Activated naive CD8-positive, alpha-beta T cell treated with anti-CD3 and anti-CD28 coated beads for 36 hours (primary cell): ENCODE measurements around the gene PLCB4. TPM values are rescaled to one million over a fixed set of nuclear protein-coding genes. Genes with fewer than 3 reads are reported as not detected.

Experiments
- DNase-seq: peaks from one replicate; pipeline ENCODE4 v3.0.0; 2021
- H3K27ac Mint-ChIP-seq: one replicate; pipeline ENCODE4 v1.8.0; 2022; ENCODE audit warnings: mild to moderate bottlenecking, moderate library complexity, mixed read lengths
- H3K27me3 Mint-ChIP-seq: one replicate; pipeline ENCODE4 v1.8.0; 2022; ENCODE audit warnings: mild to moderate bottlenecking, mixed read lengths
- H3K36me3 Mint-ChIP-seq: one replicate; pipeline ENCODE4 v1.8.0; 2021; ENCODE audit warnings: mild to moderate bottlenecking, mixed read lengths
- H3K4me1 Mint-ChIP-seq: one replicate; pipeline ENCODE4 v1.8.0; 2021; ENCODE audit warnings: mixed read lengths
- H3K4me3 Mint-ChIP-seq: one replicate; pipeline ENCODE4 v1.8.0; 2022; ENCODE audit warnings: mild to moderate bottlenecking, moderate library complexity, mixed read lengths
- H3K9me3 Mint-ChIP-seq: one replicate; pipeline ENCODE4 v1.8.0; 2022; ENCODE audit warnings: mixed read lengths
- total RNA-seq, 2 experiments: library from RNA; stranded (reverse); gene quantifications; one replicate each; pipeline ENCODE4 v1.2.3, GENCODE V29; 2021

PLCB4 gene
- total RNA-seq, 2 experiments from 2014 or later, result not detected

DNA sequence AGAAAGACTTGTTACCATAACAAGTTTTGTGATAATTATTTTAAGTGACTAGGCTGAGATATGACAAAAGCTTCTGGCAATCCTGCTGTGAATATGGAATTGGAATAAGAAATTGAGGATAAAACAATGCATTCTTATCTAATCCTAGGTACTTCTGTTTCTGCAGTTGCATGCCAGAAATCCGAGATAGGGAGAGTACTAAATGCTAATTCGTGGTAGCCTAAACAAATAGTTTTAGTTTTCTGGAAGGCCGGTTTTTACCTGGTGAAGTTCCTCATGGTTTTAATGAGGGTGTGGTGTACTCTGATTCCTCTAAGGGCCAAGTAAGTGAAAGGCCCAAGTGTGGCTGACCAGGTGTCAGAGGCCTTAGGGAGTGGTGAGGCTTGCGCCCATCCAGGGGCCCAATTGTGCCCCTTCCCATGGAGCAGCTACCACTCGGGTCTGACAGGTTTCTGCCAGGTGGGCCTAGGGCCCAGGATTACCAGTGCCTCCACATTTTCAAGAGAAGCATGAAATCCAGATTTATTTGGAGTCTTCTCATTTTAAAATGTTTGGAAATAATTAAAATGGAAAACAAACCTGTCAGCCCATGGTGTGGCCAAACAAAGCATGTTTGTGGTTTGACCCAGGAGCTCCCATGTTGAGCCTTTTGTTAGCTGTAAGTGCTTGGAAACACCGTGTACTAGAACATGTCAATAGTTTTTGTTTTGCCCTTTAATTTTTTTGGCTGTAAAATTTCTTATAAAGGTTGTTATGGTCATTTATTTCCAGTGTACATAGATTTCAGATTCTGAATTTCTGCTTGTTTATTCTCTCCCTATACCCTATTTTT, 6.6 kb downstream of the PLCB4 start:
- peaks cover 14% of the 10 kb centered on the region for H3K27me3 Mint-ChIP-seq

DNA sequence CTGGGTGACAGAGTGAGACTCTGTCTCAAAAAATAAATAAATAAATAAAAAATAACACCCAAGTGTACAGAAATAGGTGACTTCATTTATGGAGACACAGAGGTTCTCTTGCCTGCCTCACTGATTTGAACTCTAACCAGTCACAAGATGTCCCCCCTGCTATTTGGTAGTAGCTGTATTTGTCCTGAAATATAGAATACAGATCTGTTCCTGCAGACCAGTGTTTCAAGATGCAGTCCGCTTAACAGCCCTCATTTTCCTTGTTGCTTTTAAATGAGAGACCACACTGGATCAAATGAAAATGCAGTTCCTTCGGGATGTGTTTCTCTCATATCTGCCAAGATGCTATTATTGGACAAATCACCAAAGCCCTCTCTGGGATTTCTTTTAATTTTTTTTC, 7.6 kb downstream of the PLCB4 start:
- no peaks in the 10 kb centered on the region for H3K9me3 Mint-ChIP-seq
- no peaks in the 10 kb centered on the region for H3K4me1 Mint-ChIP-seq
- DNase-seq, result no peak
- no peak overlapping the region for H3K4me3 Mint-ChIP-seq
- H3K27me3 Mint-ChIP-seq, result peaks cover 13% of the 10 kb centered on the region
- no peaks in the 10 kb centered on the region for H3K36me3 Mint-ChIP-seq
- H3K27ac Mint-ChIP-seq, result no peak overlapping the region

More for the DNA sequence above, 6.6 kb downstream of the PLCB4 start:
- Mint-ChIP-seq H3K9me3 (no peaks in the 10 kb centered on the region), H3K4me1 (no peaks in the 10 kb centered on the region), H3K4me3 (no peak overlapping the region), H3K27ac (no peak overlapping the region), H3K36me3 (no peaks in the 10 kb centered on the region)
- no peak for DNase-seq

DNA sequence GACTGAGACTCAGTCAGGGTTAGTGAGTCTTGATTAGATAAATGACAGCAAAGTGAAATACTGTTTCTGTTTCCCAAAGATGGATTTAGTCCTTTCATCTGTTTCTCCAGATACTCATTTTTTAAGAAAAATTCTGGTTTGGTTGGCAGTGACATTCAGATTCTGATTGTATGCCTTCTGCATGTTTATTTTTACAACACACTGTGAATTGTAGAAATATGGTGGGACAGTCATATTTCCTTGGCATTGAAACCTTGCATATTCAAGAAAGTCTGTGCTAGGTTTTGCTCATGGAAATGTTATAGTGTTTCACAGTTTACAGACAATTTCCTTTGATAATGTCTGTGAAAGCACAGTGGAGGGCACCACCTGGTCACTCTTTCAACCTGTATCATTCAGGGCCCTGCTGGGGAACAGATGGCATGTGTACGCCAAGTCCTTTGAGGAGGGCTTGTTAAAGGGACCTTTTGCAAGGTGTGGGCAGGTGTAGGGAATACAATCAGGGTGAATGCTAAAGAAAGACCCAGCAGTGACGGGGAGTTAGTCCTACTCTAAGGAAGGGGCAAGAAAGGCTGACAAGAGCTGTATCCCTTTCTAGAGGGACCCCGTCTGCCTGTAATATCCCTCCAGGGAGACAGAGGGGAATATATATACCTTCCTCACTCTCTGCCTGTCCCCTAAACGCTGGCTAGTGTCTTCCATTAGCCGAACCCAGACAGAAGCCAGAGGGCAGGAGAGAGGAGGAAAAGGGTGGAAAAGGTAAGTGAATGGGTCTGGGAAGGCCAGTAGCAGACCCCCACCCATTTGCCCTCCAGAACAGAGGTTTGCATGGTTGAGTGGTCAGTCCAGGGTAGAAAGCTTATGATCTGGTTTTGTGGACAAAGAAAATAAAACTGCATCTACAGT, 10.2 kb downstream of the PLCB4 start:
- Mint-ChIP-seq H3K27me3 (peaks cover 5% of the 10 kb centered on the region), H3K4me3 (no peak overlapping the region), H3K4me1 (no peaks in the 10 kb centered on the region), H3K27ac (no peak overlapping the region), H3K9me3 (no peaks in the 10 kb centered on the region), H3K36me3 (no peaks in the 10 kb centered on the region)
- no peak for DNase-seq

DNA sequence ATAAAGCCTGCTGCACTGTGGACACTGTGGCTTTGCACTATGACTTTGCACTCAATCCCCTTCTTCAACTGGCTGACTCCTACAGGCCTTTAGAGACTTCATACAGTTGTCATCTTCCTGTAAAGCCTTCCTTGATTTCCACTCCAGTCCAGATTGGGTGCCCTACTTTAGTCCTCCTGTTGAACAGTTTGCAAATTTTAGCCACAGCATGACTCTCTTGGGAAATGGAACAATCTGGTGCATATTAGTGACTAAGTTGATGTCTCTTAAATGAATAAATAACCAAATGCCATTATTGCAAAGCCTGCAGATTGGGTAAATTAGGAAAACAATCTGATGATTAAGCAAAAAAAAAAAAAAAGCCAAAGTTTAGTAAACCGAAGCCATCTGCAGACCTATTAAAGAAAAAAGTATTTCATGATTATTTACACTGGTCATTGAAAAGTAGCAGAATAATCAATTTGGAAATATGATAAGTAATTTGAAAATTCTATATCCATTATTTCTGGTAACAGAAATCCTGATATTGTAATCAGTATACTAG, 12.6 kb downstream of the PLCB4 start:
- H3K27ac Mint-ChIP-seq, result no peak overlapping the region
- no peaks in the 10 kb centered on the region for H3K4me1 Mint-ChIP-seq
- H3K36me3 Mint-ChIP-seq, result no peaks in the 10 kb centered on the region
- no peak for DNase-seq
- H3K4me3 Mint-ChIP-seq, result no peak overlapping the region
- H3K27me3 Mint-ChIP-seq, result peaks cover 5% of the 10 kb centered on the region
- H3K9me3 Mint-ChIP-seq, result peaks cover under 1% of the 10 kb centered on the region

DNA sequence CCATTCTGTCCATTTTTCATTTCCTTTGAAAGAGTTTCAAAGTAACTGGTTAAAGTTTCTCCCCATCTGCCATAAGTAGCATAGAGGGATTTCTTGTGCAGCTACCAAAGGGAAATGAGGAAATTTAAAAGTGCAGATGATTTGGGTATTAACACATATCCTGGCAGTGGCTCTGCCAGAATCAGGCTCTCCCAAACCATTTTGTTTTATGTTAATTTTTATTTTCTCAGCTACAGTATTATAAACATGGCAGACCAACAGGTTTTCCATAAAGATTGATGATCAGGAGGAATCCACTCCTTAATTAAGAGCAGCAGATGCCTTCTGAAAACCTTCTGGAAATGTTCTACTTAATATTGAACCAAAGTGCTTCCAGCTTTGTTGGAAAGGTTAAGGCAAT, 13.9 kb downstream of the PLCB4 start:
- Mint-ChIP-seq H3K27me3 (peaks cover 5% of the 10 kb centered on the region), H3K36me3 (no peaks in the 10 kb centered on the region), H3K27ac (no peak overlapping the region), H3K9me3 (peaks cover 2% of the 10 kb centered on the region), H3K4me3 (no peak overlapping the region), H3K4me1 (no peaks in the 10 kb centered on the region)
- no peak for DNase-seq

DNA sequence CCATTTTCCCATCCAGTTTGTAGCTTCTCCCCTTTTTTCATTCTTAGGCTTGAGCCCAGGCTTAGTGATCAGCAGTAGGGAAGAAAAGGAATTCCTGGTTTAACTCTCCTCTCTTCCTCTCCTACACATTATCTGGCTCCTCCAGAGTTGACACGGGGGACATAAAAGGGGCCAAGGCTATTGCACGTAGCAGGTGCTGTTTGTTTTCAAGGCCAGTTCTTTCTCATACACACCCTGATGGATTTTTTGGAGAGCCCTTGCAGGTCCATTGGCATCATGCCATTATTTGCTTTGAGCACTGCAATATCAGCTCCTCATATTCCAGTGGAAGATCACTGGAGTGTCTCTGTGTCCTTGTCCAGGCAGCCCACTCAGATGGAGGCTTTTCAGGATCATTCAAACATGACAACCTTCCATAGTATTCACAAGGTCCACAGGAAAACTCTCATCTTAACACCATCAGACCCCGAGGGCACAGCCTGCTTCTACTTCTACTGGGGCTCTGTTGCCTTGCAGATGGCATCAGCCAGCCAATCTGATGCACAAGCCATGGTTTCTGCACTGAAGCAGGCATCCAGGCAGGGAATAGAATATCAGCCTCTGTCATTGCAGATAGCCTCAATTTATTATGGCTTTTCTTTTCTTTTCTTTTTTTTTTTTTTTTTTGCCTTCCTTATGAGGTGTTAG, 18.8 kb downstream of the PLCB4 start:
- no peaks in the 10 kb centered on the region for H3K27me3 Mint-ChIP-seq
- no peaks in the 10 kb centered on the region for H3K4me1 Mint-ChIP-seq
- H3K27ac Mint-ChIP-seq, result no peak overlapping the region
- H3K4me3 Mint-ChIP-seq, result no peak overlapping the region
- peaks cover 2% of the 10 kb centered on the region for H3K9me3 Mint-ChIP-seq
- no peak for DNase-seq
- no peaks in the 10 kb centered on the region for H3K36me3 Mint-ChIP-seq

DNA sequence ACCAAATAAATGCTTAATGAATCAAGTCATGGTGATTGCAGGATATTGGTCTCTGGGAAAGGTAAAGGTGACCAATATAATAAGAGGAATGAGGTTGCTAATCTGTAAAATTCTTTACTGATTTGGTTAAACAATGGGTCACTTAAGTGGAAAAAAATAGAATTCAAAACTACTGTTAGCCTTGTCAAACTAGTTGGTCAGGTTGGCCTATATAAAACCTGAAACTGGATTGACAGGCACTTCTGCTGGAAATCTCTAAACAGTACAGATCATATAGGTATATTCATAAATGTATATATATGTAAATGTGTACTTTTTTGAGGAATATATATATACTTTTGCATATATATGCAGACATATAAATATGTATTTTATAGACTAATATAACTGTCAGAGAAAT, 19.7 kb downstream of the PLCB4 start:
- no peak for DNase-seq
- Mint-ChIP-seq H3K9me3 (peaks cover 2% of the 10 kb centered on the region), H3K27ac (no peak overlapping the region), H3K4me3 (no peak overlapping the region), H3K4me1 (no peaks in the 10 kb centered on the region), H3K36me3 (no peaks in the 10 kb centered on the region), H3K27me3 (no peaks in the 10 kb centered on the region)

DNA sequence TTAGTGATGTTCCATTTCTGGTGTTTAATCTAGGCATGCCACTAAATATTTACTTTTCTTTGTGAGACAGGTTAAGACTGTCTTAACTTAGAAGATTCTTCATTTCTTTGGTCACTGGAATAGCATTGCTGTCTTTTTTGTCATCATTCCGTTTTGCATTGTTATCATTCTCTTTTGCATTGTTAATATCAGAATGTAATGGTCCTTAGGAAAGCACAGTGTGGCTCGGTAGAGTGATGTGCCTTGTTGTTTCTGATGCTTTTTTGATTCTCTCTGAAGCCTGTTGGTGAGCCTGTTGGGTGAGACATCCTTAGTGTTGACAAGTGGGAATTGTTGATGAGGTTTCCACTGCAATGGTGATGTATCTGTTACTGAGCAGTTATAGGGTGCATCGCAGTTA, 23.2 kb downstream of the PLCB4 start:
- no peaks in the 10 kb centered on the region for H3K36me3 Mint-ChIP-seq
- H3K4me1 Mint-ChIP-seq, result no peaks in the 10 kb centered on the region
- H3K4me3 Mint-ChIP-seq, result no peak overlapping the region
- H3K27me3 Mint-ChIP-seq, result no peaks in the 10 kb centered on the region
- no peak for DNase-seq
- no peaks in the 10 kb centered on the region for H3K9me3 Mint-ChIP-seq
- H3K27ac Mint-ChIP-seq, result no peak overlapping the region

DNA sequence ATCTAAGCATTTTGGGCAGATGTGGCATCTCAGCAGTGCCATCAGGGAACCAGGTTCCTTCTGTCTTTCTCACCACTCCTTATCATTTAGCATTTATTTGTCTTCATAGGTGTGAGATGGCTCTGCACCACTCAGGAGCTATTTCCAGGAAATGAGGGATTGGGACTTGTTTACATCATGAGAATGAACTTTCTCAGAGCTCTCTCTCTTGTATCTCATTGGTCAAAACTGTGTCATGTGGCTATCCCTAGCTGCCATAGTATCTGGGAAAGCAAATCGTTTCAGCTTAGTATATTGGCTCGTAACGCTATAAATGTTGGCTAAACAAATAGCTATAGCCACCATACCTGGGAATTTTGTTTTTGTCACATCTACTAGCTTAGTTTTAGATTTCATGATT, 23.8 kb downstream of the PLCB4 start:
- Mint-ChIP-seq H3K4me1 (no peaks in the 10 kb centered on the region), H3K27ac (no peak overlapping the region), H3K4me3 (no peak overlapping the region), H3K9me3 (no peaks in the 10 kb centered on the region), H3K36me3 (no peaks in the 10 kb centered on the region), H3K27me3 (no peaks in the 10 kb centered on the region)
- DNase-seq, result no peak

DNA sequence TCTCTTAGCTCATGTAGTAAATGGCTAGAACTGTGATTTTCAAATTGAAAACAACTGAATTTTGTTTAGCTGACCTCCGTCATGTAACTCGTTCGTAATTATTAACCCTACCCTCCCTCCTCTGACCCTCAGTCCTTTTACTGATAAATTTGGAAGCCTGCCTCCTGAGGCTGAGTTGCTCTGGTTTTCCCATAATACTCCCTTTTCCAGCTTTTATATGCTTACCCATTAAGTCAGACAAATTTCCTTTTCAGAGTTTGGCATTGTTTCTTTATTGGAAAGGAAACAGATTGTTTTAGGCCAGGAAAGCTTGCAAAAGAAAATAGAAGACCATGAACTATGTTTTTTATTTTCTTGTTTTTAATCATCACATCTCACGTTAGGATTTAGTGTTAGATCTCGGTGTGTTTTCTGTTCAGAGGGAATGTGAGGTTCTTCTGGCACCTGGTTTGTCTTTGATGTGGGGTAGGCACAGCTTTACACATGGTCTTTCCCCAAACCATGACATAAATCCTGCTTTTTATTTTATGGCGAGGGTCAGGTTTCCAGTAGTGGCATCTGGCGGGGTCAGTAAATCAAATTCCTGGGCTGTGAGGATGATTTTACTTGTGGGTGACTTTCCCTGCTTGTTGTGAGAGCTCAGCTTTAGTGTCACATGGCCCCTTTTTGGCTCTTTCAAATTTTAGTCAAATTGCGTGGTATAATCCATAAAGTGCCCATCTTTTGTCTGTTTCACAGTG, 24.5 kb downstream of the PLCB4 start:
- H3K4me3 Mint-ChIP-seq, result no peak overlapping the region
- no peaks in the 10 kb centered on the region for H3K9me3 Mint-ChIP-seq
- H3K27me3 Mint-ChIP-seq, result no peaks in the 10 kb centered on the region
- DNase-seq, result no peak
- H3K27ac Mint-ChIP-seq, result no peak overlapping the region
- H3K36me3 Mint-ChIP-seq, result no peaks in the 10 kb centered on the region
- H3K4me1 Mint-ChIP-seq, result no peaks in the 10 kb centered on the region

DNA sequence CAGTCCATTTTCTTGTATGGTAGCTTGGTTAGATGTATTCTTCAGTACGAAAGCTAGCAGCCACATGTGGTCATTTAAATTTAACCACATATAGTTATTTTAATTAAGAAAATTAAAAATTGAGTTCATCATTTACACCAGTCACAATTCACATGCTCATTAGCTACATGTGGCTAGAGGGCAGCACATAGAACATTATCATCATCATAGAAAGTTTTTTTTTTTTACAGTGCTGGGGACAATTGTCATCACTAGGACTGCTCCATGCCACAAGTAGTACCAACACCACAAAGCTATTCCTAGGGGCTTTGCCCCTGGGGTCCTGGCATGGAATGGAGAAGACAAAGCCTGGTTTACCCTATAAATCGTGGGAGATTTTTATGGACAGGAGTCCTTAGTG, 30.5 kb downstream of the PLCB4 start:
- H3K4me1 Mint-ChIP-seq, result no peaks in the 10 kb centered on the region
- no peak overlapping the region for H3K27ac Mint-ChIP-seq
- no peaks in the 10 kb centered on the region for H3K36me3 Mint-ChIP-seq
- H3K9me3 Mint-ChIP-seq, result no peaks in the 10 kb centered on the region
- no peak overlapping the region for H3K4me3 Mint-ChIP-seq
- no peak for DNase-seq
- no peaks in the 10 kb centered on the region for H3K27me3 Mint-ChIP-seq

DNA sequence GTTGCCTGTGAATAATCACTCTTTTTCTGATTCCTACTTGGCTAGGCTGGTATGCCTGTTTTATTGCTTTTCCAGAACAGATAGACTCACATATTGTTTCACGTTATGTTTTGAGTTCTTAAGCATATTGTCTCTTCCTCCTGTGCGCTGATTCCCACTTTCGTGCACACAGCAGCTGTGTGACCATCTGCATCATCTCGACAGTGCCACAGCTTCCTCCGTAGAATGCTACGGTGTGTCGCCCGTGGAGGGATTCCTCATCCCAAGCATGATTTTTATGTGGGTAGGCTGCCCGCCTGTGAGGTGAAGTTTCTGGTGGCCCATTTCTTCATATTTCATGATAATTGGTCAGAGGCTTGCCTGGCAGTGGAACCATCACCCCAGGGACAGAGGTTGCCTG, 31.8 kb downstream of the PLCB4 start:
- no peak for DNase-seq
- H3K27me3 Mint-ChIP-seq, result no peaks in the 10 kb centered on the region
- no peaks in the 10 kb centered on the region for H3K4me1 Mint-ChIP-seq
- no peak overlapping the region for H3K4me3 Mint-ChIP-seq
- H3K27ac Mint-ChIP-seq, result no peak overlapping the region
- no peaks in the 10 kb centered on the region for H3K9me3 Mint-ChIP-seq
- H3K36me3 Mint-ChIP-seq, result no peaks in the 10 kb centered on the region

DNA sequence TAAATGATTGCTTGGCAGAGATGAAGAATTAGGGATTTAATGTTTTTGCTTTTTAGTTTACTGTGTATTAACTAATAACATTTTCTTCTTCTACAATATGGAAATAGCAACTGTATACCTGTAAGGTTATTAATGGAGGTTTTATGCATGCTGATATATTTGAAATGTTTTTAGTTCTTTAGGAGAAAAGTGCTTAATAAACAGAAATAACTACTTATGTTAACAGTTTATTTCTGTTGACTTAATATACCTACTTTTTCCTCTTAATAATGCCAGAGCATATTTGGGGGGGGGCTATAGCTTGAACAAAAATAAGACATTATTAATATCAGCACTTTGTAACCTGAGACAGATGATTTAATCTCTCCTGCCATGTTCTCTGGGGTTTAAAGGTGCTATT, 33.6 kb downstream of the PLCB4 start:
- H3K4me3 Mint-ChIP-seq, result no peak overlapping the region
- no peaks in the 10 kb centered on the region for H3K9me3 Mint-ChIP-seq
- no peaks in the 10 kb centered on the region for H3K36me3 Mint-ChIP-seq
- no peaks in the 10 kb centered on the region for H3K4me1 Mint-ChIP-seq
- no peaks in the 10 kb centered on the region for H3K27me3 Mint-ChIP-seq
- H3K27ac Mint-ChIP-seq, result no peak overlapping the region
- no peak for DNase-seq

DNA sequence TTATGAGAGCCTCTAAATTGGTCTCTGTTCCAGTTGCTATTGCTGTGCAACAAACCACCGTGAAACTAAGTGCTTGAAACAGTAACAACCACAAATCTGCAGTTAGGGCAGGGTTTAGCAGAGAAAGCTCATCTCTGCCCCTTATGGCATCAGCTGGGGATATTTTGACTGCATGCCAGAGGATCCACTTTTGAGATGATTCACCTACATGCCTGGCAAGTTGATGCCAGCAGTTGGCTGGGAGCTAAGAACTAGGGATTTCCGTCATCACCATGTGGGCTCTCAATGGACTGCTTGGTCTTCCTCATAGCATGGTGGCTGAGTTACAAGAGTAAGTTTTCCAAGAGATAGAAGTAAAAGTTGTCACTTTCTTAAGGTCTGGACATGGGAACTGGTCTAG, 35.1 kb downstream of the PLCB4 start:
- Mint-ChIP-seq H3K4me1 (no peaks in the 10 kb centered on the region), H3K9me3 (no peaks in the 10 kb centered on the region), H3K4me3 (no peak overlapping the region), H3K27ac (no peak overlapping the region), H3K36me3 (no peaks in the 10 kb centered on the region), H3K27me3 (no peaks in the 10 kb centered on the region)
- DNase-seq, result no peak
